ENCODE results near the gene REC8.

REC8 gene, protein sequence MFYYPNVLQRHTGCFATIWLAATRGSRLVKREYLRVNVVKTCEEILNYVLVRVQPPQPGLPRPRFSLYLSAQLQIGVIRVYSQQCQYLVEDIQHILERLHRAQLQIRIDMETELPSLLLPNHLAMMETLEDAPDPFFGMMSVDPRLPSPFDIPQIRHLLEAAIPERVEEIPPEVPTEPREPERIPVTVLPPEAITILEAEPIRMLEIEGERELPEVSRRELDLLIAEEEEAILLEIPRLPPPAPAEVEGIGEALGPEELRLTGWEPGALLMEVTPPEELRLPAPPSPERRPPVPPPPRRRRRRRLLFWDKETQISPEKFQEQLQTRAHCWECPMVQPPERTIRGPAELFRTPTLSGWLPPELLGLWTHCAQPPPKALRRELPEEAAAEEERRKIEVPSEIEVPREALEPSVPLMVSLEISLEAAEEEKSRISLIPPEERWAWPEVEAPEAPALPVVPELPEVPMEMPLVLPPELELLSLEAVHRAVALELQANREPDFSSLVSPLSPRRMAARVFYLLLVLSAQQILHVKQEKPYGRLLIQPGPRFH

DNA sequence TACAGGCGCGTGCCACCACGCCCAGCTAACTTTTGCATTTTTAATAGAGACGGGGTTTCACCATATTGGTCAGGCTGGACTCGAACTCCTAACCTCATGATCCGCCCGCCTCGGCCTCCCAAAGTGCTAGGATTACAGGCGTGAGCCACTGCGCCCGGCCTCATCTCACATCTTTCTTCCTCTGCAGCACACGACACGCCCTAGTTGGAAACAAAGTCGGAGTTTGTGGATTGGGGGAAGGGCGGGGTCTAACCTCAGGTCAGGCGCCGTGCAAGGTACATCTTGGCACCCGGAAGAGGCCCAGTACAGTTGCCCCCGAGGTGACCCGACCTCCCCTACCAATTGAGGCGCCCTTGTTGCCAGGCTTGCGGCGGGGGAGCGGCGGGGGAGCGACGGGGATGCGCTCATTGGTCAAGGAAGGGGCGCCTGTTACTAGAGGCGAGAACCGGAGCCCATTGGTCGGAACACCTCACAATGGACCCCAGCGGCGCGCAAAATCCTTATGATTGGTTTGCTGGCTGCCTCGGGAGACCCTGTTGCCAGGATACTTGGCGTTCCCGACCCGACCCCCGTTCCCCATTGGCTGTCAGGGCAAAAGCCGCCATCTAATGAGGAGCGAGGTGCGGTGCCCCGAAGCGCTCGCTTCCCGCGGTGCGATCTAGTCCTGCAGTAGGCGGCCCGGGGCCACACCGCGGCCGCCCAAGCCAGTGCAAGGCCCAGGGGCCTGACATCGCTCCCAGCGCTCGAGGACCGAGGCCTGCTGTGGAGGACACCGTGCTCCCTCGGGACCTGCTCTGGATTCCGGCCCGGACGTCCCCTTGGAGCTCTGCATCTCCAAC, at the start of gene REC8:
REC8 (plus strand) TSS at position 659 of the 839 bp plus-strand sequence. CDS start 473 bp downstream, outside the sequence.
- peak; percentile 28 to 70 (median 52) for DNase-seq

DNA sequence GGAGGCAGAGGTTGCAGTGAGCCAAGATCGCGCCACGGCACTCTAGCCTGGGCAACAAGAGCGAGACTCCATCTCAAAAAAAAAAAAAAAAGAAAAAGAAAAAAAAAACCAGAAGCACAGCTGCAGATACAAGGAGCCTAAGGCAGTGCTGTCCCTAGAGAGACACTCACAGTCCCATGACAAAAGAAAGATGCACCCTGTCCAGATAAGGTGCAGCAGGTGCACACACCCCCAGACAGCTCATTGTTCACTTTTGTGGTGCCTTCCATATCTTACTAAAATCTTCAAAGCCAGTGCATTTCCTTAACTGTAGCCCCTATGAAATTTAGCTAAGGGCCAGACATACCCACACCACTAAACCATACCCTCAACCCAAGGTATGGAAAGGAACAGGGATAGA, 49.5 kb upstream of the REC8 start:
- no peak for DNase-seq

DNA sequence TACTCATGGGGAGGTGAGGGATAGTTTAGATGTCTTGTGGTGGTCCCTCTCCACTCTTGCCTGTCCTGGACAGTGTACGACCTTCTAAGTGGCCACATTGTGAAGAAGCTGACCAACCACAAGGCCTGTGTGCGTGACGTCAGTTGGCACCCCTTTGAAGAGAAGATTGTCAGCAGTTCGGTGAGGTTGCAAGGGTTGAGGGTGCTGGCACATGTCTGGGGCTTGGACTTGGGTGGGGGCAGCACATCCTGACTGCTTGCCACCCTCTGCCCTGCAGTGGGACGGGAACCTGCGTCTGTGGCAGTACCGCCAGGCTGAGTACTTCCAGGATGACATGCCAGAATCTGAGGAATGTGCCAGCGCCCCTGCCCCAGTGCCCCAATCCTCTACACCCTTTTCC, 49.0 kb upstream of the REC8 start:
- DNase-seq, result no peak

DNA sequence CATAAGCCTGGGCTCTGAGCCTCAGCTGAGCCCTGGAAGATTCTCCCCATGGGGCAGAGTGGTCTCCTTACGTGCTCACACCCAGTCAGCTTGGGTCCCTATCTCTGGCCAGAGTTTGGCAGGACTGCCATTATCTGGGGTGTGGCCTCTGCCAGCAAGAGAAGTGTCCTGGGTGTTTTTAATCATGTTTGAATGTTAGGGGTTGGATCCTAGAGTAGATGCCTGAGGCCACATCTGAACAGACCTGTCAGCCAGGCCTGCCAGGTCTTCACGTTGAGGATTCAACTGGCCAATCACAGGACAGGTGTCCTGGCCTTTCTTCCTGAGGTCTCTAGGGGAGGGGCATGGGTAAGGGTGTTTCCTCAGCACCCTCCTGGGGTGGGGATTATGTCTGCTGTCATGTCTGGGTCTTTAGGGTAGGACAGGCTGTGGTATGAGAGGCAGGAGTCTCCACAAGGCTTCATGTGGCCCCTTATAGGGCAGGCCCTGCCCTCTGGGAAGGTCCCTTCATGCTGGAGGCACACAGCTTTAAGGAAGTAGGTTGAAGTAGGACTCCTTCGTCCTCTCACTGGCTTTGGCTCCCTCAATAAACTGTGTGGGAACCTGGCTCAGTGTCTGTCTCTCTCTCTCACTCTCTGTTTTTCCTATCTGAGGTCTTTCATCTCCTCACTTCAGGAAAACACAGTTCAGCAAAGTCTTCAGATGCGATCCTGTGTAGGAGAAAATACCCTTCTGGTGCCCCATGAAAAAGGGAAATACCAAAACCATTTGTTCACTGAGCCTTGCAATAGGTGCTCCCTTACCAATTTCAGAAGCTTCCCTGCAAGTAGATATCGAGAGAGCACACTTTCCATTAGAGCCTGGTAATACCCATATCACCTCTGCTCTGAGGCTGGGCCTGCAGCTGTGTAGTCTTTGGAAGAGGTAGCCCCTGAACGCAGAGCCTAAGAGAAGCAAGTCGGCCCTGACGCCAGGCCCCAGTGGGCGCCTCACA, 48.2 kb upstream of the REC8 start:
- no peak for DNase-seq

DNA sequence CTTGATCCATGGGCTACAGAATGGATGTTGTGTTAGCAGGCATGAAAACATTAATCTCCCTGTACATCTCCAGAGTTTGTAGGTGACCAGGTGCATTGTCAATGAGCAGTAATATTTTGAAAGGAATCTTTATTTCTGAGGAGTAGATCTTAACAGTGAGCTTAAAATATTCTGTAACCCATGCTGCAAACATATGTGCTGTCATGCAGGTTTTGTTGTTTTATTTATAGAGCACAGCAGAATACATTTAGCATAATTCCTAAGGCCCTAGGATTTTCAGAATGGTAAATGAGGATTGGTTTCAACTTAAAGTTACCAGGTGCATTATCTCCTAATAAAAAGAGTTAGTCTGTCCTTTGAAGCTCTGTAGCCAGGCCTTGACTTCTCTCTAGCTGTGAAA, 44.9 kb upstream of the REC8 start:
- no peak for DNase-seq

DNA sequence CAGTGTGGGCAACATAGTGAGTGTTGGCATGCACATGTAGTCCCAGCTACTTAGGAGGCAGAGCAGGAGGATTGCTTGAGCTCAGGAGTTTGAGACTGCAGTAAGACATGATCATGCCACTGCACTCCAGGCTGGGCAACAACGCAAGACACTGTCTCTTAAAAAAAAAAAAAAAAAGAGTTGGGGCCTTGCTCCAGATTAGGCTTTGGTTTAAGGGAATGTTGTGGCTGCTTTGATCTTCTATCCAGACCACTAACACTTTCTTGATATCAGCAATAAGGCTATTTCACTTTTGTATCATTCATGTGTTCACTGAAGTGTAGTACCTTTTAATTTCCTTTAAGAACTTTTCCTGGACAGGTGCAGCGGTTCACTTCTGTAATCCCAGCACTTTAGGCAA, 44.2 kb upstream of the REC8 start:
- DNase-seq, result no peak

DNA sequence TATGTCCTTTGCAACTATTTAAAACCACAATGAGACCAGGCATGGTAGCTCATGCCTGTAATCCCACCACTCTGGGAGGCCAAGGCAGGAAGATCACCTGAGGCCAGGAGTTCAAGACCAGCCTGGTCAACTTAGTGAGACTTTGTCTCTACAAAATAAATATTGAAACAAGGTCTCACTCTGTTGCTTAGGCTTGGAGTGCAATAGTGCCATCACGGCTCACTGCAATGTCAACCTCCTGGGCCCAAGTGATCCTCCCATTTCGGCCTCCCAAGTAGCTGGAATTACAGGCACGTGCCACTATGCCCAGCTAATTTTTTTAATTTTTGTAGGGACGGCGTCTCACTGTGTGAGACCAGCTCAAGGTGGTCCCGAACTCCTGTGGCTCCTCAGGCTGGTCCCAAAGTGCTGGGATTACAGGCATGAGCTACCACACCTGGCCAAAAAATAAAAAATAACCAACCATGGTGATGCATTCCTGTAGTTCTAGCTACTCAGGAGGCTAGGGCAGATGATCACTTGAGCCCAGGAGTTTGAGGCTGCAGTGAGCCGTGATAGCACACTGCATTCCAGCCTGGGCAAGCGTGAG, 42.4 kb upstream of the REC8 start:
- DNase-seq, result no peak

DNA sequence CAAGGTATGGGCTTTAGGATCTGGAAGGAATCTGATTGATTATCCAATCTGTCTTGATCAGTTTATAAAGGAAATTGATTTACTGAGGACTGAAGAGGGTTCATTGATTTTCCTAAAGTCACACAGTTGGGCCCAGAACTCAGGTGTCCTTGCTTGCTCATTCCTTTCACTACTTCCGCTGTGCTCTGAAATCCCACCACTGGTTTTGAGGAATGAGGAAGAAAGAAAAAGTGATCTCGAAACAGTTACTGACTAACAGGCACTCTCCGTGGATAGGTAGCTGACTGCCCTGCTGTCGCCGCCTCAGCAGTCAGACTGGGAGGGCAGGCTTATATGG, 41.5 kb upstream of the REC8 start, which contains the start of gene FITM1:
FITM1 (plus strand) TSS at position 280 of the 337 bp plus-strand sequence. CDS start 905 bp downstream, outside the sequence.
- DNase-seq, result no peak

DNA sequence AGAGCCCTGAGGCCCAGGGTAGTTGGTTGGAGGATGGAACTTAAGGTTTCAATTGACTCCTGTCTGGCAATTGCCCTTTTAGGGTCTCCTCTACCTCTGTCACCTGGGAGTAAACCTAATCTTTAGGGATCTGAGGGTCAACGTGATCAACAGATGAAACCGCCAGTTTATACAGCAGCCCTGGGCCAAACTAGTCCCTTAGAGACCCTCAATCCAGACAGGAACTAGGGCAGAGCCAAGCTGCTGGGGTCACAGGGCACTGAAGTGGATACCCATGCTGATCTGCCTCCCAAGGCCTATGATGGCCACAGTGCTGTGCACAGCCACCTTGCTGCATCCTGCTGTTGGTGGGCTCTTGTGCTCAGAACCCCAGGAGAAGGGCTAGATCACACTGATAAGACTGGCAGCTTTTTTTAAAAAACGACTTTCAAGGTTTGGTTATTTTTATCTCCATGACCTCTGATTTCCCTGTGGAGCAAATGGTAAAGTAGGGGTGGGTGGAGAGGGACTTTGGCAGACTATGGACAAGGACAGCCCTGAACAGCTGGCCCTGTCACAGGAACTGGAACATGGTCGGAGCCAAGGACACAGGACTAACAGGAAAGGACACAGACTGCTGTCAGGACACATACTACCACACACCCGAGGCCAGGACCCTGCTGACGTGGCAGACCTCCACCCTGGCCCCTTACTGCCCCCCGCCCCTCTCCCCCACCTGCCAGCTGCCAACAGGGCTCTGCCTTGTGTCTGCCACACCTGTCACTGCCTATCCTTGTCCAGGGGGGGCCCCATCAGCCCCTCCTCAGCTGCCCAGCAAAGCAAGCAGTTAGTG, 40.9 kb upstream of the REC8 start:
- no peak for DNase-seq

DNA sequence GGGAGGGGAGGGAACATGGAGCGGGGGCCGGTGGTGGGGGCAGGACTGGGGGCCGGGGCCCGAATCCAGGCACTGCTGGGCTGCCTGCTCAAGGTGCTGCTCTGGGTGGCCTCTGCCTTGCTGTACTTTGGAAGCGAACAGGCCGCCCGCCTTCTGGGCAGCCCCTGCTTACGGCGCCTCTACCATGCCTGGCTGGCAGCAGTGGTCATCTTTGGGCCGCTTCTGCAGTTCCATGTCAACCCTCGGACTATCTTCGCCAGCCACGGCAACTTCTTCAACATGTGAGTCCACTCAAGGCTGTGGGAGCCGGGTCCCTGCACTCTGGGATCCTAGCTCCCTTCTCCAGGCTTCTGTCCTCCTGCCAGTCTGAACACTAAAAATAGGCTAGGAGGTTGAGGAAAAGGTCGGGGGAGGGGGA, 40.3 kb upstream of the REC8 start:
- DNase-seq, result no peak

DNA sequence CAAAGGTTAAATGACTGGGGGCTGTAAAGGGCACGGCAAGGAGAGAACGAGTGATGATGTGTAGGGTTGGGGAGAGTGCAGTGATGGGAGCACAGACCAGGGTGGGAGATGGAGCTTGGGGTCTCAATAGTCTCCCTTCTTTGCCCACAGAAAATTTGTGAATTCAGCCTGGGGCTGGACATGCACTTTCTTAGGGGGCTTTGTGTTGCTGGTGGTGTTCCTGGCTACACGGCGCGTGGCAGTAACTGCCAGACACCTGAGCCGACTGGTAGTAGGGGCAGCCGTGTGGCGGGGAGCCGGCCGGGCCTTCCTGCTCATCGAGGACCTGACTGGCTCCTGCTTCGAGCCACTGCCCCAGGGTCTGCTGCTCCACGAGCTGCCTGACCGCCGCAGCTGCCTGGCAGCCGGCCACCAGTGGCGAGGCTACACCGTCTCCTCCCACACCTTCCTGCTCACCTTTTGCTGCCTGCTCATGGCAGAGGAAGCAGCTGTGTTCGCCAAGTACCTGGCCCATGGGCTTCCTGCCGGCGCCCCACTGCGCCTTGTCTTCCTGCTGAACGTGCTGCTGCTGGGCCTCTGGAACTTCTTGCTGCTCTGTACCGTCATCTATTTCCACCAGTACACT, 39.7 kb upstream of the REC8 start:
- peak in 2 of 4 experiments; percentile 11 to 17 for DNase-seq

DNA sequence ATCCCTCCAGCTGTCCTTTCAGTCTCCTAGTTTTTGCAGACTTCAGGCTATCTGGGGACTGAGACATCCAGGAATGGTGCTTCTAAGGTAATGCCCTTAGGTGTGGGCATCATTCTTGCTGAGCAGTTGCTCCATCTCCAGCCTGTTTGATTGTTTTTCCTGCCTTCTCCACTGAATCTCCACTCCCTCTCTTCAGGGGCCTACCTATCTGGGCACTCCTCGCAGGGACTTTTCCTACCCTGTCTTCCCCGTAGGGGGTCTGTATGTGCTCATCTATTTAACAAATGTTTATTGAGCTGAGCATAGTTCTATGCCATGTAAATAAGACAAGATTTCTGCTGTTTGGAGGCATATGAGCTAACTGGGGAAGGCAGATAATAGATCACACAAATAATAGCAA, 38.9 kb upstream of the REC8 start:
- DNase-seq, result no peak

DNA sequence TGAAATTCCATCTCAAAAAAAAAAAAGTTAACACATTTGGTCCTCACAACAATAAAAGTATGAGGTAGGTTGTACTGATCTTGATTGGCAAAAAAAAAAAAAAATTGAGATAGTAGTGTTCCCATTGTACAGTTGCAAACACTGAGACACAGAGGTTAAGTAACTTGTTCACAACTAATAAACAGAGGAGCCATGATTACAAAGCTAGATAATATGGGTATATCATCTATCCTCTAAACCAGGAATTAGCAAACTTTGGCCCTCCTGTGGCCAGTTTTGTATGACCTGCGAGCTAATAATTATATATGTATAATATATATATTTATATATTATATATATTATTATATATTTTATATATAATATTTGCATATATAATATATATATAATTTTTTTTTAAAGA, 38.1 kb upstream of the REC8 start:
- no peak for DNase-seq

DNA sequence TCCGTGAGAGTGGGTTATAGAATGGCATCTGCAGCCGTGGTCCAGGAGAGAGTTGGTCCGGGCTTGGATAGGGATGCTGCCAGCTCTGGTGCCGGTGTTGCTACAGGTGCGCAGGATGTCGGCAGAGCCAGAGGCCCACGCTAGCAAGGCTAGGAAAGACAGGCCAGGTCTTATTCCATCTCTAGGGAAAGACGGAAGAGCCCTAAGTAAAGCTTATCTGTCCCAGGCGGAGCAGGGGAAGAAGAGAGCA, 36.4 kb upstream of the REC8 start:
- DNase-seq, result no peak

DNA sequence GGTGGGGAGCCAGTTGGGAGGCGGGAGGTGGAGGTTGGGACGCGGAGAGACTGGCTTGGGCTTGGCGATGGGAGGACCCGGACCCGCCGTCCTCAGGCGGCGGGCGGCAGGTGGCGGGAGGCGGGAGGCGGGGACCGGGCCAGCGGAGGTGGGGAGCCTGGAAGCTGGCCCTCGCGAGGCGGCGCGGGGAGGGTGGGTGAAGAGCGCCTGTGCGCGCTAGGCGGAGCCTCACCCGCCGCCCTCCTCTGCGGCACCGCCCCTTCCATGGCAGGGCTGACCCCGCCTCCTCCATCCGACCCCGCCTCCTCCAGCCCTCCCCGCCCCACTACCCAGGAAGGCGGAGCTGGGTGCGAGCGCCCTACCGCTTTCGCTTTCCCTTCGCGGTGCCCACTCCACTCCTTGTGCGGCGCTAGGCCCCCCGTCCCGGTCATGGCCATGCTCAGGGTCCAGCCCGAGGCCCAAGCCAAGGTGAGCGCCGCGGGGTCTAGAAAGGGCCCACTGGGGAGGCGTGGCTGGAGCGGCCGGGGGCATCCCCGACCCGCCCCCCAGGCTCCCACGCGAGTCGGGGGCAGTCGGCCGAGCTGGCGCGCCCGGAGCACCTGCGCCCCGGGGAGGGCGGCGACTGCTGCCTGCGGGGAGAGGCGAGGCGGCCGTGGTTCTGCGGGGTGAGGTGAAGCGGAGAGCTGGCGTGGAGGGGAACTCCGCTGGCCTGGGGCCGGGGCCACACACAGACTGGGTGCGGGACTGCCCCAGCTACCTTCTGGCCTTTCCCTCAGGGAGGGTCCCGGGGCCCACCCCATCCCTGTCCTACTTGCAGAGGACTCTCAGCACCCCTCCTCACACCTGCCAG, 35.8 kb upstream of the REC8 start, which contains the start of gene PSME1:
PSME1 (plus strand) TSS at position 361 of the 850 bp plus-strand sequence; CDS start at position 430, 69 bp downstream.
- DNase-seq, result peak; percentile 89 to 92 (median 91)

DNA sequence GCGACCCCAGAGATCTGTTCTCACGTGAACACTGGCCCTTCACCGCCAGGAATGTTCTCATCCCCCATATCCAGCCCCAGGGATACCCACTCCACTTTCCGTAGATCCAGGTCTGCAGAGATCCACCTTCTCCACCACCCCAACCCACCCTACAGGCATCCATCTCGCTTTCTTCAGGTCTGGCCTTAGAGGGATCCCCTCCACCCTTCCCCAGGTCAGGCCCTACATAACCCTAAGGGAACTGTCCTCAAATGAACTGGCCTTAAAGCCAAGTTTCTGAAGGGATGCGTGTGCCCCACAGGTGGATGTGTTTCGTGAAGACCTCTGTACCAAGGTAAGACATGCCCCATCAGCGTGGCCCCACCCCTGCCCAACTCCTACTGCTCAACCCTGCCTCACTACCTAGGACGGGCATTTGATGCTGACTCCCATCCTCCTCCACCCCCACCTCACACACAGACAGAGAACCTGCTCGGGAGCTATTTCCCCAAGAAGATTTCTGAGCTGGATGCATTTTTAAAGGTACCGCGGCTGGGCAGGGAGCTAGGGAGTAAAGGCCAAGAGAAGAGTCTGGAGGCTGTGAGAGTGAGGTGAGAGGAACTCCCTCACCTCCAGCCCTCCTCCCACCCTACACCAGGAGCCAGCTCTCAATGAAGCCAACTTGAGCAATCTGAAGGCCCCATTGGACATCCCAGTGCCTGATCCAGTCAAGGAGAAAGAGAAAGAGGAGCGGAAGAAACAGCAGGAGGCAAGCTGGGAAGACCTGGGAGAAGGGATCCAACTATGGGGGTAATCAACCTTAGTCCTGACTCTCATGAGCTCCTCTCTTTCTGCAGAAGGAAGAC, 35.0 kb upstream of the REC8 start:
- no peak for DNase-seq

DNA sequence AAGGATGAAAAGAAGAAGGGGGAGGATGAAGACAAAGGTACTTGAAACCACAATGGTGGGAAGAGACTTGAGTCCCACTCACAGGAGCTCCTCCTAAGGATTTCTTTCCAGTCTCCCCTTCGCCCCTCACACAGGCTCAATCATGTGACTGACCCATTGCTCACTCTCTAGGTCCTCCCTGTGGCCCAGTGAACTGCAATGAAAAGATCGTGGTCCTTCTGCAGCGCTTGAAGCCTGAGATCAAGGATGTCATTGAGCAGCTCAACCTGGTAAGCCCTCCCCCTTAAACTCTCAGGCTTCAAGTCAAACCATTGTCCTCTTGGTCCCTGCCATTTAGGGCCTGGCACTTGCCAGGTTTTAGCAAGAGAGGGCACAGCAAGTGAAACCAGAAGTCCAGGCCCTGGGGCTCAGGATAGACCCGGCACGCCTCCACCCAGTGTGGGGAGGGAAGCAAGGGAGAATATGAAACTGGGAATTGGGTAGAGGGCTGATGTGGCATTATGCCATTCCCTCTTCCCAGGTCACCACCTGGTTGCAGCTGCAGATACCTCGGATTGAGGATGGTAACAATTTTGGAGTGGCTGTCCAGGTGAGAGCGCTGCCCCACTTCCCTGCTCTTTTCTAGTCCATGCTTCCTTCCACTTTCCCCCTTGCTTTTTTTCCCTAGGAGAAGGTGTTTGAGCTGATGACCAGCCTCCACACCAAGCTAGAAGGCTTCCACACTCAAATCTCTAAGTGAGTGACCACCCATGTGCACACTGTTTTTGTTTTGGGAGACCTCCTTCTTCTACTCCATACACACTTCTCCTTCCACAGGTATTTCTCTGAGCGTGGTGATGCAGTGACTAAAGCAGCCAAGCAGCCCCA, 34.1 kb upstream of the REC8 start:
- DNase-seq, result no peak

All from activated CD4-positive, CD25-positive, alpha-beta regulatory T cell (primary cell).